ENCODE measurements around the gene TIMP1.

TIMP1 gene

DNA sequence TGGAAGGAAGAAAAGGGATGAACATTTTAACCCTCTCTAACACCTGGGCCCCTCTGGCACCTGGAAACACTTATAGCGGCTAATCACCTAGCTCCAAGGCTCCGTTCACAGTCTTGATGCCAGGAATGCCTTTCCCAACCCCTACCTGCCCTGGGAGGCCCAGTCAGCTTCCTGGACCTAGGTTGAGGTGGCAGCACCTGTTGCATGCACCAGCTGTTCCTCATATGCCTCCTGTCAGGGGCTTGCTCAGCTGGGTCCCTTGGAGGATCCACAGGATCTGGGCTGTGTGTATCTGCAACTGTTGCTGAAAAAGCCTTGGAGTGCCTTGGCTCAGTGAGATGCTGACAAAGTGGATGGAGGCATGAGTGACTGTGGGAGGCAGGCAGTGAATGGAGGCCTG, 43.1 kb downstream of the TIMP1 start:
- no peak overlapping the region for H3K9ac ChIP-seq (ENCODE audit: low read length)
- H3K27me3 ChIP-seq (ENCODE audit: control insufficient read depth in 1 of 2, insufficient read depth in 2 of 2, low read length in 2 of 2) = peaks cover 7 to 28% of the 10 kb centered on the region in 2 donors
- H3K27ac ChIP-seq (ENCODE audit: low read depth, low read length) = no peak overlapping the region
- H3K9me3 ChIP-seq (ENCODE audit: low read length) = no peaks in the 10 kb centered on the region
- no peaks in the 10 kb centered on the region for H3K4me1 ChIP-seq (ENCODE audit: insufficient read depth, low read length)
- H3K36me3 ChIP-seq (ENCODE audit: insufficient read depth, low read length) = no peaks in the 10 kb centered on the region
- H3K4me3 ChIP-seq (ENCODE audit: low read depth in 1 of 2, low read length in 2 of 2) = no peak overlapping the region

GRCh38 chrX:47628982-47629381, 46.7 kb downstream of the TIMP1 start:
- H3K9me3 ChIP-seq (ENCODE audit: low read length) = no peaks in the 10 kb centered on the region
- H3K4me3 ChIP-seq (ENCODE audit: low read depth in 1 of 2, low read length in 2 of 2) = no peak overlapping the region
- H3K4me1 ChIP-seq (ENCODE audit: insufficient read depth, low read length) = no peaks in the 10 kb centered on the region
- H3K27me3 ChIP-seq (ENCODE audit: control insufficient read depth in 1 of 2, insufficient read depth in 2 of 2, low read length in 2 of 2) = peaks cover 0 to 7% of the 10 kb centered on the region in 2 donors
- H3K36me3 ChIP-seq (ENCODE audit: insufficient read depth, low read length) = no peaks in the 10 kb centered on the region
- no peak overlapping the region for H3K27ac ChIP-seq (ENCODE audit: low read depth, low read length)
- no peak overlapping the region for H3K9ac ChIP-seq (ENCODE audit: low read length)

GRCh38 chrX:47629419-47630200, 47.4 kb downstream of the TIMP1 start, which contains the start of gene CFP:
CFP (minus strand) TSS chrX:47629930; CDS start chrX:47629844, 86 bp downstream.
- H3K9ac ChIP-seq (ENCODE audit: low read length) = no peak within 1 kb of the TSS
- H3K27ac ChIP-seq (ENCODE audit: low read depth, low read length) = no peak within 1 kb of the TSS
- no peak within 1 kb of the TSS for H3K4me3 ChIP-seq (ENCODE audit: low read depth in 1 of 2, low read length in 2 of 2)
- no peaks in the 10 kb centered on the region for H3K4me1 ChIP-seq (ENCODE audit: insufficient read depth, low read length)
- peaks cover 0 to 5% of the 10 kb centered on the region in 2 donors for H3K27me3 ChIP-seq (ENCODE audit: control insufficient read depth in 1 of 2, insufficient read depth in 2 of 2, low read length in 2 of 2)
- no peaks in the 10 kb centered on the region for H3K36me3 ChIP-seq (ENCODE audit: insufficient read depth, low read length)
- no peaks in the 10 kb centered on the region for H3K9me3 ChIP-seq (ENCODE audit: low read length)

GRCh38 chrX:47631676-47632075, 49.4 kb downstream of the TIMP1 start:
- Histone ChIP-seq H3K9me3 (ENCODE audit: low read length) (no peaks in the 10 kb centered on the region), H3K4me1 (ENCODE audit: insufficient read depth, low read length) (no peaks in the 10 kb centered on the region), H3K36me3 (ENCODE audit: insufficient read depth, low read length) (peaks cover 7% of the 10 kb centered on the region), H3K27ac (ENCODE audit: low read depth, low read length) (no peak overlapping the region), H3K4me3 (ENCODE audit: low read depth in 1 of 2, low read length in 2 of 2) (no peak overlapping the region), H3K27me3 (ENCODE audit: control insufficient read depth in 1 of 2, insufficient read depth in 2 of 2, low read length in 2 of 2) (peaks cover 0 to 5% of the 10 kb centered on the region in 2 donors), H3K9ac (ENCODE audit: low read length) (no peak overlapping the region)

DNA sequence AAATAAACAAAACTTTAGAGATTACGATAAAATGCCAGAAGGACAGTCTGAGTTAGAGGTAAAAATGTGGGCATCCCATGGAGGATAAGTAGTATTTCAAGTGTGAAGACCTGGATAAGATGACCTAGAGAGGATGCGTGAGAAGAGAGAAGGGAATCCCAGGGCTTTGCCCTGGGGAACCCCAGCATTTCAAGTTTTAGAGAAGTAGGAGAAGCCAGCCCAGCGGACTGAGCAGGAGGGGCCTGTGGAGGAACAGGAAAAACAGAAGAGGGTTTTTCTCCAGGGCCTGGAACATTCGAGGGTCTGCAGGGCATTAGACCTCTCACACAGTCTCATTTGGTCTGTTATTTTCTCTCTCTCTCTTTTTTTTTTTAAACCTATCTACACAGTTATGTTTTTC, 50.4 kb downstream of the TIMP1 start:
- Histone ChIP-seq H3K4me1 (ENCODE audit: insufficient read depth, low read length) (no peaks in the 10 kb centered on the region), H3K36me3 (ENCODE audit: insufficient read depth, low read length) (peaks cover 7% of the 10 kb centered on the region), H3K27me3 (ENCODE audit: control insufficient read depth in 1 of 2, insufficient read depth in 2 of 2, low read length in 2 of 2) (no peaks in the 10 kb centered on the region), H3K27ac (ENCODE audit: low read depth, low read length) (no peak overlapping the region), H3K4me3 (ENCODE audit: low read depth in 1 of 2, low read length in 2 of 2) (no peak overlapping the region), H3K9me3 (ENCODE audit: low read length) (no peaks in the 10 kb centered on the region), H3K9ac (ENCODE audit: low read length) (no peak overlapping the region)

DNA sequence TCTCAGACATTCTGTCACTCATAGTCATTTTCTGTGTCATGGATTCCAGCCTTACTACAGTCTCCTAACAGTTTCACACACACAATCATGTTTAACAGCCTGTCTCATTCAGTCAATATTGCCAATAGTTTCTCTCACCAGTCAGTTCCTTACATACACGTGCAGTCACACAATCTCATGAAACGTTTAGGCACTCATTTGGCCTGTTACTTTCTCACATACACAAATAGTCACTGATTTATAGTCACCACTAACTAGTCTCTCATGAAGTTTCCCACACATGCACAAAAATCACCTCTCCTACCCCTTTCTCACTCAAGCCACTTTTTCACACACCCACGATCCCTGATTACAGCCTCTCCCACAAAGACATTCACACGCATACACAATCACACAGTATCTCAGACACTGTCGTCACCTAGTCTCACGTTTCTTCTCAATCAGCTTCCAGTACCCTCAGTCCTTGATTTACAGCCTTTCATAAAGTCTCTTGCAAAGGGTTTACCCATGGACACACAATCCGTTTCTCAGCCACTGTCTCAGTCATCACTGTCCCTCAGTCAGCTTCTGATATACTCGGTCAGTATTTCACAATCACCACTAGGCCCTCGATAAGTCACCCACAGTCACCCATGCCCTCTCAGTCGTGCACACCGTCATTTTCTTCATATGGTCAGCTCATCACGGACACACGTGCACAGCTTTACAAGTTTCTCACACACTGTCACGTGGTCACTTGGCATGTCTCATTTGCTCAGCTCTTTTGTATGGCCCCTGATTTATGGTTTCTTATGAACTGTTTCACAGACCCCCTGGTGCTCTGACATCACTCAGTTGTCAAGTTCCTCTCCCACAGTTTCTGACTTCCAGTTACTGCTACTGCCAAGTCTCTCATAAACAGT, 51.7 kb downstream of the TIMP1 start:
- Histone ChIP-seq H3K4me1 (ENCODE audit: insufficient read depth, low read length) (no peaks in the 10 kb centered on the region), H3K27ac (ENCODE audit: low read depth, low read length) (no peak overlapping the region), H3K27me3 (ENCODE audit: control insufficient read depth in 1 of 2, insufficient read depth in 2 of 2, low read length in 2 of 2) (no peaks in the 10 kb centered on the region), H3K4me3 (ENCODE audit: low read depth in 1 of 2, low read length in 2 of 2) (no peak overlapping the region), H3K36me3 (ENCODE audit: insufficient read depth, low read length) (peaks cover 7% of the 10 kb centered on the region), H3K9me3 (ENCODE audit: low read length) (no peaks in the 10 kb centered on the region), H3K9ac (ENCODE audit: low read length) (no peak overlapping the region)

- Histone ChIP-seq H3K4me3 (ENCODE audit: low read depth in 1 of 2, low read length in 2 of 2) (no peak overlapping the region), H3K36me3 (ENCODE audit: insufficient read depth, low read length) (peaks cover 16% of the 10 kb centered on the region)
Measured at GRCh38 chrX:47634871-47635575, 52.8 kb downstream of the TIMP1 start.

More at GRCh38 chrX:47634871-47635575, 52.8 kb downstream of the TIMP1 start:
- Histone ChIP-seq H3K27me3 (ENCODE audit: control insufficient read depth in 1 of 2, insufficient read depth in 2 of 2, low read length in 2 of 2) (no peaks in the 10 kb centered on the region), H3K27ac (ENCODE audit: low read depth, low read length) (no peak overlapping the region), H3K4me1 (ENCODE audit: insufficient read depth, low read length) (no peaks in the 10 kb centered on the region), H3K9me3 (ENCODE audit: low read length) (no peaks in the 10 kb centered on the region), H3K9ac (ENCODE audit: low read length) (no peak overlapping the region)
